HepG2 (cell line): ENCODE measurements around the gene PLSCR1. TPM values are rescaled to one million over a fixed set of nuclear protein-coding genes. Genes with fewer than 3 reads are reported as not detected.

Experiments
- EP300 ChIP-seq, 3 experiments: sonication (generic) in 1 of 3; formaldehyde crosslinking in 1 of 3; IDR thresholded peaks; 2 replicates each; pipeline versions ENCODE4 v1.5.1 to v1.6.1; 2011 to 2020; ENCODE audit warnings: low read depth in 2 of 3, low read length in 2 of 3, borderline replicate concordance in 1 of 3, improper control_type of control experiment in 1 of 3, mild to moderate bottlenecking in 1 of 3, missing genetic modification reagents in 1 of 3, moderate library complexity in 1 of 3
- FOSL2 ChIP-seq: sonication (generic); formaldehyde crosslinking; IDR thresholded peaks from 2 replicates; pipeline ENCODE4 v1.4.0; 2020; ENCODE audit warnings: missing genetic modification reagents
- FUBP1 ChIP-seq: sonication (generic); formaldehyde crosslinking; IDR thresholded peaks from 2 replicates; pipeline ENCODE4 v1.5.1; 2020; ENCODE audit warnings: missing genetic modification reagents, mild to moderate bottlenecking, borderline replicate concordance
- GATAD2A ChIP-seq: IDR thresholded peaks from 2 replicates; pipeline ENCODE4 v1.6.1; 2016
- HINFP ChIP-seq: sonication (generic); formaldehyde crosslinking; IDR thresholded peaks from 2 replicates; pipeline ENCODE4 v1.4.0; 2020; ENCODE audit warnings: low read depth, mild to moderate bottlenecking, missing genetic modification reagents
- NCOA2 ChIP-seq: sonication (generic); formaldehyde crosslinking; IDR thresholded peaks from 2 replicates; pipeline ENCODE4 v1.8.0; 2022; ENCODE audit warnings: inconsistent platforms
- NR2F2 ChIP-seq: IDR thresholded peaks from 2 replicates; pipeline ENCODE4 v1.6.1; 2012; ENCODE audit warnings: low read depth, inconsistent platforms, borderline replicate concordance
- PRDM15 ChIP-seq: sonication (generic); formaldehyde crosslinking; IDR thresholded peaks from 2 replicates; pipeline ENCODE4 v1.4.0; 2020; ENCODE audit warnings: missing genetic modification reagents
- PRPF4 ChIP-seq: fragments of 200-400 bp; formaldehyde crosslinking; IDR thresholded peaks from 2 replicates; pipeline ENCODE4 v1.6.1; 2016; ENCODE audit warnings: low read length, low read depth; ENCODE audit not compliant: poor library complexity, severe bottlenecking
- SALL2 ChIP-seq: sonication (generic); formaldehyde crosslinking; IDR thresholded peaks from 2 replicates; pipeline ENCODE4 v1.8.1; 2023; ENCODE audit warnings: mild to moderate bottlenecking, missing genetic modification reagents, inconsistent platforms
- SOX6 ChIP-seq, 2 experiments: fragments of 450-650 bp in 1 of 2; sonication (generic) in 1 of 2; formaldehyde crosslinking in 1 of 2; IDR thresholded peaks; 2 replicates each; pipeline versions ENCODE4 v1.4.0 to v1.6.1; 2017 to 2020; ENCODE audit warnings: antibody characterized with exemption in 1 of 2, mild to moderate bottlenecking in 1 of 2, missing genetic modification reagents in 1 of 2
- TFAP4 ChIP-seq: sonication (generic); IDR thresholded peaks from 2 replicates; pipeline ENCODE4 v1.6.1; 2016; ENCODE audit warnings: low read depth, borderline replicate concordance
- TP53 ChIP-seq: sonication (generic); formaldehyde crosslinking; conservative IDR thresholded peaks from 2 replicates; pipeline ENCODE4 v1.4.0; 2020; ENCODE audit warnings: missing genetic modification reagents
- ZNF10 ChIP-seq: sonication (generic); formaldehyde crosslinking; IDR thresholded peaks from 2 replicates; pipeline ENCODE4 v1.4.0; 2020; ENCODE audit warnings: mild to moderate bottlenecking, low read depth, missing genetic modification reagents, borderline replicate concordance
- ZNF18 ChIP-seq: sonication (generic); formaldehyde crosslinking; IDR thresholded peaks from 2 replicates; pipeline ENCODE4 v1.8.0; 2022; ENCODE audit warnings: mild to moderate bottlenecking, missing genetic modification reagents; ENCODE audit not compliant: insufficient replicate concordance
- ZNF331 ChIP-seq: sonication (generic); formaldehyde crosslinking; IDR thresholded peaks from 2 replicates; pipeline ENCODE4 v1.4.0; 2020; ENCODE audit warnings: missing genetic modification reagents
- ZNF335 ChIP-seq: sonication (generic); formaldehyde crosslinking; IDR thresholded peaks from 2 replicates; pipeline ENCODE4 v1.4.0; 2020; ENCODE audit warnings: missing genetic modification reagents
- ZNF740 ChIP-seq: sonication (generic); formaldehyde crosslinking; IDR thresholded peaks from 2 replicates; pipeline ENCODE4 v1.4.0; 2020; ENCODE audit warnings: missing genetic modification reagents
- ZZZ3 ChIP-seq: sonication (generic); formaldehyde crosslinking; IDR thresholded peaks from 2 replicates; pipeline ENCODE4 v1.4.0; 2020; ENCODE audit warnings: missing genetic modification reagents, mild to moderate bottlenecking, borderline replicate concordance
- polyA plus RNA-seq, 8 experiments: library from polyadenylated mRNA; depleted of rRNA in 3 of 8; stranded (reverse) in 7 of 8; unstranded in 1 of 8; fragments of >200 nt; fragmentation: Illumina TruSeq in 4 of 8; extraction: Trizol in 4 of 8; gene quantifications; 2 replicates each; pipeline versions ENCODE4 v1.2.1 to v1.2.3, GENCODE V29; 2011 to 2016; ENCODE audit warnings: low read depth in 4 of 8, missing spikeins in 1 of 8, mixed read lengths in 1 of 8; ENCODE audit not compliant: insufficient read depth in 1 of 8
- total RNA-seq, 5 experiments: library from RNA; depleted of rRNA; stranded (reverse); fragments of >200 nt; fragmentation: Illumina TruSeq; extraction: Trizol; gene quantifications; 2 replicates each; pipeline ENCODE4 v1.2.3, GENCODE V29; 2016; ENCODE audit warnings: low read depth in 1 of 5

Gene PLSCR1
- total and polyA plus RNA-seq, 2 of the 13 experiments (the other 11 are each of a cell fraction or from before 2014, with no cell fraction given) = 33.8 to 34.1 TPM

- no peak for TF ChIP-seq PRDM15 (CRISPR knock-in tag)
- TF ChIP-seq TFAP4 = peak; percentile 42
- TF ChIP-seq GATAD2A (CRISPR knock-in tag) = peak; percentile 75
- TF ChIP-seq ZZZ3 = no peak
- TF ChIP-seq HINFP (CRISPR knock-in tag) = no peak
- no peak for TF ChIP-seq SALL2 (CRISPR knock-in tag)
- peak in 1 of 2 experiments; percentile 40; a peak in 1 of 4 replicates for TF ChIP-seq EP300 (IDR thresholded peaks at IDR 0.05; ENCODE audit: low read depth in 2 of 2, low read length in 2 of 2)
- no peak for TF ChIP-seq EP300 (CRISPR knock-in tag; IDR thresholded peaks at IDR 0.05; ENCODE audit: borderline replicate concordance)
- no peak for TF ChIP-seq ZNF331 (CRISPR knock-in tag)
- 0 out of 2 replicates have a peak, but pooled peaks have one; percentile 35 for TF ChIP-seq ZNF335
- TF ChIP-seq ZNF740 = no peak
- TF ChIP-seq FUBP1 (CRISPR knock-in tag) = no peak
- TF ChIP-seq ZNF10 (CRISPR knock-in tag) = no peak
- peak; percentile 40 for TF ChIP-seq NCOA2 (CRISPR knock-in tag)
- no peak for TF ChIP-seq PRPF4
- TF ChIP-seq FOSL2 = 0 out of 2 replicates have a peak, but pooled peaks have one; percentile 12
- peak; percentile 100 for TF ChIP-seq TP53
- no peak for TF ChIP-seq SOX6 (IDR thresholded peaks at IDR 0.05)
- TF ChIP-seq SOX6 (CRISPR knock-in tag; IDR thresholded peaks at IDR 0.05) = 0 out of 2 replicates have a peak, but pooled peaks have one; percentile 20
- TF ChIP-seq NR2F2 = no peak
- no peak for TF ChIP-seq ZNF18 (CRISPR knock-in tag)
These were observed 37.6 kb upstream of the PLSCR1 start (continued) for GRCh38 chr3:146581951-146582467.
